GM12865 (cell line): ENCODE data around the gene RPL27.

Experiments used
- DNase-seq: peaks from one replicate; pipeline ENCODE4 v3.0.0; 2010; ENCODE audit warnings: low read depth
- H3K4me3 ChIP-seq: 2 replicates; pipeline ENCODE4 v1.5.1; 2011; ENCODE audit warnings: mild to moderate bottlenecking, low read depth, low read length, control low read depth
- CTCF ChIP-seq: IDR thresholded peaks from 2 replicates; pipeline ENCODE4 v1.5.1; 2011; ENCODE audit warnings: low read length, control low read depth, low read depth, inconsistent platforms; ENCODE audit not compliant: insufficient read depth; ENCODE audit errors: missing control alignments

RPL27 gene

GRCh38 chr17:42997984-42998938 lies at the start of gene RPL27:
Gene RPL27, plus strand, starts transcription at chr17:42998419. Its CDS starts 332 bp downstream, at chr17:42998751.
- DNase-seq, result peak; percentile 100
- peak within 1 kb of the TSS; percentile 81 for H3K4me3 ChIP-seq
- TF ChIP-seq CTCF, result peak; percentile 73

DNA sequence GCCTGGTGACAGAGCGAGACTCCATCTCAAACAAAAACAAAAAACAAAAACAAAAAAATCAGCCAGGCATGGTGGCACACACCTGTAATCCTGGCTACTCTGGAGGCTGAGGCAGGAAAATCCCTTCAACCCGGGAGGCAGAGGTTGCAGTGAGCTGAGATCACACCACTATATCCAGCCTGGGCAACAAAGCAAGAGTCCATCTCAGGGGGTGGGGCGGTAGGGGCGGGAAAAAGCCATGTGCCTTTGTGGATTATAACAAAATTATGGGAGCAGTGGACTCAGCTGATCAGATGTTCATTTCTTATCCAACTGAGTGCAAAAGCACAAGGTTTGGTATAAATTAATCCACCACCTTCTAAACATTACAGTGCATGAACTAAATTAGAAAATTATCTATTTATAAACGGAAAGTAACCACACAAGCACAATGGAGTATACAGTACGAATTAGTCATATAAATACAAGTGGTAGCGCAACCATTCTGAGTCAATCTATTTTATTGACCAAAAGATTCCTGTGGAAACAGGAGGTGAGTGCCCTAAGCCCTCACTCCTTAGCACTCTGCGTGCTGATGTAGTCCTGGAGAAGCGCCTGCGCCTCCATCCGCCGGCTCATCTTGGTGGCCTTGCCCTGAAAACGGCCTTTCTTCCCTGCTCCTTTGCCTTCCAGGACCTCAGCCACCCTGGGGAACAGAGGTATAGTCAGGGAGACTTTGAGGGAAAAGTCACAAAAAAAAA lies 48.0 kb upstream of the RPL27 start:
- H3K4me3 ChIP-seq, result no peak overlapping the region
- TF ChIP-seq CTCF, result no peak
- DNase-seq, result no peak

DNA sequence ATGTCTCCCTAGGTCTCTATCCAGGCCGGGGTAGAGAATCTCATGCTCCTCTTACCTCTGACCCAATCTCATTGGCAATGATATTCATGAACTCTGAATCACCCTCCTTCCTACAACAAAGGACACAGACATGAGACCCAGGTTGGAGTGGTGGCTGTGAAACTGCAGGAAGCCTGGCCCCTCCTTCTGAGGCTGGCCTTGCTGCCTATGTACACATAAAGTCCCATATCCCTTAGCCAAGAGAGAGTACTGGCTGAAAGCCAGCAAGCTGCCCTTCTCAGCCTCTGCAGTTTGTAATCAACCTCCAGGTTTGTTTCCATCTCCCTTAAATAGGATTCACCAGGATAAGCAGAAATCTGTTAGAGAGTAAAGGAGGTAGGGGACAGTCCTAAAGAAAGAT lies 44.5 kb upstream of the RPL27 start:
- H3K4me3 ChIP-seq, result no peak overlapping the region
- TF ChIP-seq CTCF, result no peak
- DNase-seq, result no peak

DNA sequence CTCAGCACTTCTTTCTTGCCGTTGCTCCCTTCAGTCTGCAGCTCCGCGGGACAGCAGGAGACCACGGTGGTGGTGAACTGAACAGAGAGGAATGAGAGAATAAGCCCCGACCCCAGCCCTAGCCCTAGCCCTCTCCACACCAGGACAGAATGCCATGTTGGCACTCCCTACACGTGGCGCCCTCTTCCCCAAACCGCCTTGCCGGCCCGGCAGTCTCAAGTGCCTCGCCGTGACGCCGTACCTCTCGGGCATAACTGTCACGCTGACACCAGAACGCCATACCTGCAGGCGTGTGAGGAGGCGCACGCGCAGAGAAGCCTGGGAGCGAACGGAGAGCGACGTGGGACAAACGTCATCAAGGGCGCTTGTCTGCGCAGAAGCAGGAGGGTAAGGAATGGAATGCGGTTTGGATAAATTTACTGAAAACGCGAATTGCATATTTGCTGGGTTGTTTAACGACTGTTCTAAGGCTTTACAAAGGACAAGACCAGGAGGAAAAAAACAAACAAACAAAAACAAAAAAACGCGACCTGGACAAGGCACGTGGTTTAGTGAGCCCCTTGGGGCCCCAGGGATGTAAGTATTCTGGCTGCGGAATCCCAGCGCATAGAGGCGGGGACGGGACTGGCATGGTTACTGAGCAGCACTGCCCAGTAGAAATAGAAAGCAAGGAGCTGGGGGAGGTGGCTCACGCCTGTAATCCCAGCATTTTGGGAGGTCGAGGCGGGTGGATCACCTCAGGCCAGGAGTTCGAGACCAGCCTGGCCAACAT lies 33.9 kb upstream of the RPL27 start, which contains the start of gene AARSD1:
Gene AARSD1, minus strand, starts transcription at position 294 of the 772 bp plus-strand sequence. Its CDS starts 14 bp downstream, at position 280.
- H3K4me3 ChIP-seq, result peak within 1 kb of the TSS; percentile 99
- DNase-seq, result peak; percentile 96
- TF ChIP-seq CTCF, result no peak

GRCh38 chr17:42967925-42968324 lies 30.3 kb upstream of the RPL27 start:
- no peak for TF ChIP-seq CTCF
- H3K4me3 ChIP-seq, result no peak overlapping the region
- DNase-seq, result no peak

DNA sequence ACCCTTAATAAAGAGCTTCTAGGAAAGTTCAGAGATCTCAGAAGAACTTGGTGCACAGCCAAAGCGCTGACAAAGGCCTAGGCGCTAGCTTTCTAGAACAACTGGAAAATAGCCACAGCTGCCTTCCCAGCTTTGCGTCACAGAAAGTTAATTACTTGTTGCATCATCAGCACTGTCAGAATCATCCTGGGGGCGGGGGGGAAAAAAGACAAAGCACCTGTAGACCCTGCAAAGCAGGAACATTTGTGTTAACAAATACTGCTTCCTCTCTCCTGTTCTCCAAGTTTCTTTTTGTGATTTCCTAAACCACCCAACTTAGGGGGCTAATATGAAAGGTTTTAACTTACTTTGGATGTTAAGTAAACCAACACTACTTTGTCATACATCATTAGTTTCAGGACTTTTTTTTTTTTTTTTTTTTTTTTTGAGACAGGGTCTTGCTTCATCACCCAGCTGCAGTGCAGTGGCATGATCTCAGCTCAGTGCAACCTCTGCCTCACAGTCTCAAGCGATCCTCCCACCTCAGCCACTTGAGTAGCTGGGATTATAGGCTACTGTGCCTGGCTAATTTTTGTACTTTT lies 29.1 kb upstream of the RPL27 start:
- no peak for TF ChIP-seq CTCF
- DNase-seq, result no peak
- no peak overlapping the region for H3K4me3 ChIP-seq
